ENCODE results near the gene KIRREL3. TPM values are rescaled to one million over a fixed set of nuclear protein-coding genes. Genes with fewer than 3 reads are reported as not detected.

Gene KIRREL3
- polyA plus RNA-seq, 1 experiment, result 2.3 TPM

DNA sequence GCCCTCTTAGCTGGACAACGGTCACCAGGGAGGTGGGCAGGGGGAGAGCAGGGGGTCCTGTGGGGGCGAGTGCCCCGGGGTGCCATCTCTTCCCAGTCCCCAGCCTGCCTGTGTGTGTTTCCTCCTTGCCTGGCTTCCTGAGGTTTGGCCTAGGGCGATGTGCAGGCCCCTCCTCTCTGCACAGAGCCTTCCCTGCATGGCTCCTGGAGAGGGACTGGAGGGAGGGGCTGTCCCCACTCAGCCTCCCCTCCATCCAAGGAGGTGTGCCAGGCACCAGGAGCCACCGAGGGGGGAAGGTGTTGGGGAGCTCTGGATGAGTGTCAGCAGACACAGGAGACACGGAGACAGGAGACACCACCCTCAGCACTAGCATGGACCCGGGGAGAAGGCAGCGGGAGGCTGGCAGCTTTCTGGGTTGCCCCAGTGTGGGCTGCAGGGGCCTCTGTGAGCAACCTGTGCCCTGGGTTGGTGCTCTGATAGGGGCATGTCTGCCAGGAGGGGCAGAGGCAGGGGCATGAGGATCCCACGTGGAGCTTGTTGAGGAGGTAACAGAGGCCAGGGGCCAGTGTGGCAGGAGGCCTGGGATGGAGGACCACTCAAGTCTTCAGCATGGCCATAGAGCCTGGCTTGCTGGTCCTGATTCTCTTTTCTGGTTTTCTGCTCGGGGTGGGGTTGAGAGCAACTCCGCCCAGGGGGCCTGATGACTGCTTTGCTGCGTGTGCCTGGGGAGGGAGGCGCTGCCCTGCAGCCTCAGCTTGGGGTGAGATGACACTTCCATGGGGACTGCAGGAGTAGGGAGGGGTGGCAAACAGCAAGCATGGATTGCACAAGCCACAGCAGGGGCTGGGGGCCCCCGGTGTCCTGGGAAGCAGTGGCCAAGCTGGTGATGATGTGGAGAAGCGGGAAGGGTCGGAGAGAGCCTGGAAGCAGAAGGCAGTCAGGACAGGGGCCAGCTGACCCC is 566.3 kb downstream of the KIRREL3 start:
- CTCF ChIA-PET, result interaction anchor here (0.9 kb wide), 1 partner anchor 124 kb away, joined by 3 read pairs; no protein-coding TSS in a partner anchor
- DNase-seq (ENCODE audit: low read depth, low spot score), result no peak
- TF ChIP-seq, protein P1, sequence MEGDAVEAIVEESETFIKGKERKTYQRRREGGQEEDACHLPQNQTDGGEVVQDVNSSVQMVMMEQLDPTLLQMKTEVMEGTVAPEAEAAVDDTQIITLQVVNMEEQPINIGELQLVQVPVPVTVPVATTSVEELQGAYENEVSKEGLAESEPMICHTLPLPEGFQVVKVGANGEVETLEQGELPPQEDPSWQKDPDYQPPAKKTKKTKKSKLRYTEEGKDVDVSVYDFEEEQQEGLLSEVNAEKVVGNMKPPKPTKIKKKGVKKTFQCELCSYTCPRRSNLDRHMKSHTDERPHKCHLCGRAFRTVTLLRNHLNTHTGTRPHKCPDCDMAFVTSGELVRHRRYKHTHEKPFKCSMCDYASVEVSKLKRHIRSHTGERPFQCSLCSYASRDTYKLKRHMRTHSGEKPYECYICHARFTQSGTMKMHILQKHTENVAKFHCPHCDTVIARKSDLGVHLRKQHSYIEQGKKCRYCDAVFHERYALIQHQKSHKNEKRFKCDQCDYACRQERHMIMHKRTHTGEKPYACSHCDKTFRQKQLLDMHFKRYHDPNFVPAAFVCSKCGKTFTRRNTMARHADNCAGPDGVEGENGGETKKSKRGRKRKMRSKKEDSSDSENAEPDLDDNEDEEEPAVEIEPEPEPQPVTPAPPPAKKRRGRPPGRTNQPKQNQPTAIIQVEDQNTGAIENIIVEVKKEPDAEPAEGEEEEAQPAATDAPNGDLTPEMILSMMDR (IDR thresholded peaks at IDR 0.05; ENCODE audit: low read depth, low read length), result no peak
- Histone ChIP-seq H3K4me3 (ENCODE audit: low read depth, low read length) (no peak overlapping the region), H3K9me3 (ENCODE audit: control insufficient read depth, insufficient read depth, low read length) (no peaks in the 10 kb centered on the region; the same call in 1 of the 2 replicates), H3K27me3 (ENCODE audit: control insufficient read depth, insufficient read depth, low read length) (no peaks in the 10 kb centered on the region), H3K27ac (ENCODE audit: low read depth, low read length) (no peak overlapping the region)
- POLR2A ChIA-PET, result no interaction called here

DNA sequence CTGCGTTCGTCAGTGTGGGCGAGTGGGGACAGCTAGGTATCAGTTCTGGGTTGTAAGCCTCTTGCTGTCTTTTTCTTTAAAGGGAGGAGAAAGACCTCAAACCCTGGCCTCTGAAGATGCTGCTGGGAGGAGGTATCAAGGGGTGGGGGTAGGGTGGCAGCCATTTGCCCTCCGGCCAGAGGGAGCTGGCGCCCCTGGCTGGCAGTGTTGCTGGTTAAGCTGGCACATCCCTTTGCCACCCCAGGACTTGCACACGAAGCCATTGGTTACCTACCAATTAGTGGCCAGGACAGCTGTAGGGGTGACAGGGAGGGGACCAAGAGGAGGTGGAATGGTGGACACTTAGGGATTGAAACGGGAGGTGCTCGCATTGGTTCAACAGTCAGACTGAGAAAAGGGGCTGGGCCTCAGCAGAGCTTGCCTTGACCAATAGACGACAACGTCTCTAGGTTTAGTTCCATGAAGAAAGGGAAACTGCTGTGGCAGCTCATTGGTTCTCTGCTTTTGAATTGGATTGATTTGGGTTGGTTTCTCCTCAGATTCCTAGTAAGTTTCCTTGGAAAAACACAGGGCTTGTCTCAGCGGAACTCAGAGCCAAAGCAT is 567.2 kb downstream of the KIRREL3 start:
- H3K27ac ChIP-seq (ENCODE audit: low read depth, low read length), result no peak overlapping the region
- no peak overlapping the region for H3K4me3 ChIP-seq (ENCODE audit: low read depth, low read length)
- H3K27me3 ChIP-seq (ENCODE audit: control insufficient read depth, insufficient read depth, low read length), result no peaks in the 10 kb centered on the region
- no peak for DNase-seq (ENCODE audit: low read depth, low spot score)
- TF ChIP-seq, protein P1 (IDR thresholded peaks at IDR 0.05; ENCODE audit: low read depth, low read length), result no peak
- ChIA-PET POLR2A (no interaction called here), CTCF (interaction anchor here (0.6 to 3.2 kb wide), 5 partner anchors 8 to 912 kb away, joined by 3 to 22 read pairs (median 3); no protein-coding TSS in a partner anchor)
- H3K9me3 ChIP-seq (ENCODE audit: control insufficient read depth, insufficient read depth, low read length), result no peaks in the 10 kb centered on the region; the same call in 1 of the 2 replicates

DNA sequence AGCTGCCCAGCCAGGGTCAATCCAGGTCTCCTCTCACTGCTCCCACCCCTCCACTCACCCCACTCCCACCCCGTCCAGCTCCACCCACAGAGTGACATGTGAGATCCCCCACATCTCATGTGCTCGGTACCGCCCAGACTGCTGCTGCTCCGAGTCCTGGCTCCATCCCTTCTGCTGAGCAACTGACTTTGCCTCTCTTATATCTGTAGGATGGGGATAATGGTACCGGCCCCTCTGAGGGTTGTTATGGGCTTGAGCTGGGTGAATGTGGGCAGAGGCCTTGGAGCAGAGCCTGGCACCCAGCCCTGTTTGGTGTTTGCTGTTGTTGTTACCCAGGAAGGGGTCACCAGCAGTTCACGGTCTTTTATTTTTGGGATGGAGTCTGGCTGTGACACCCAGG is 568.0 kb downstream of the KIRREL3 start:
- TF ChIP-seq, protein P1 (IDR thresholded peaks at IDR 0.05; ENCODE audit: low read depth, low read length), result no peak
- no peak overlapping the region for H3K4me3 ChIP-seq (ENCODE audit: low read depth, low read length)
- H3K27me3 ChIP-seq (ENCODE audit: control insufficient read depth, insufficient read depth, low read length), result no peaks in the 10 kb centered on the region
- H3K9me3 ChIP-seq (ENCODE audit: control insufficient read depth, insufficient read depth, low read length), result no peaks in the 10 kb centered on the region; the same call in 1 of the 2 replicates
- ChIA-PET POLR2A (no interaction called here), CTCF (interaction anchor here (1.4 to 3.2 kb wide), 6 partner anchors 9 to 913 kb away, joined by 3 to 22 read pairs (median 8); no protein-coding TSS in a partner anchor)
- no peak for DNase-seq (ENCODE audit: low read depth, low spot score)
- H3K27ac ChIP-seq (ENCODE audit: low read depth, low read length), result no peak overlapping the region

DNA sequence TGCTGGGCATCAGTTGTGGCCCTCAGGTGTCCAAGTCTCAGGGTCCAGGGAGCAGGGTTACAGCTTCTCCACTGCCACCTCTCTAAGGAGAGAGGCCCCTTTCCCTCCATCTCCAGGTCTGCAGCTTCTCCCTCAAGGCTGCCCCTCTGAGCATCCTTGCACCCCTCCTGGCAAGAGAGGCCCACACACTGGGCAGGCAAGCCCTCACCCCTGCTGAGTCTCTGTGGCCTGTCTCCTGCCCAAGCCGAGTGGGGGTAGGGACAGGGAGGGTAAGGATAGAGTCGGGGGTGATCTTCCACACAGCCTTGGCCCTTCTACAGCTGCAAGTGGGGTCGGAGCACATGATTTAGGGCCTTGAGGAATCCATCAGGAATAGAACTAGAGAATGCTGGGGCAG is 568.5 kb downstream of the KIRREL3 start:
- H3K9me3 ChIP-seq (ENCODE audit: control insufficient read depth, insufficient read depth, low read length), result no peaks in the 10 kb centered on the region; the same call in 1 of the 2 replicates
- CTCF ChIA-PET, result interaction anchor here (1.4 to 3.3 kb wide), 8 partner anchors 8 to 913 kb away, joined by 3 to 25 read pairs (median 8); no protein-coding TSS in a partner anchor
- no peak overlapping the region for H3K4me3 ChIP-seq (ENCODE audit: low read depth, low read length)
- POLR2A ChIA-PET, result no interaction called here
- H3K27ac ChIP-seq (ENCODE audit: low read depth, low read length), result peak overlapping the region; percentile 11
- H3K27me3 ChIP-seq (ENCODE audit: control insufficient read depth, insufficient read depth, low read length), result no peaks in the 10 kb centered on the region
- DNase-seq (ENCODE audit: low read depth, low spot score), result no peak
- TF ChIP-seq, protein P1 (IDR thresholded peaks at IDR 0.05; ENCODE audit: low read depth, low read length), result no peak
